Colonic mucosa (tissue), 4 donors: Measurements from ENCODE around the gene RGS3. TPM values are rescaled to one million over a fixed set of nuclear protein-coding genes. Genes with fewer than 3 reads are reported as not detected.

Source experiments
- DNase-seq: peaks from one replicate; pipeline ENCODE4 v3.0.0-alpha.2; 2020
- H3K27ac ChIP-seq: fragments of 200-600 bp; one replicate; pipeline ENCODE4 v1.8.0; 2021
- H3K27me3 ChIP-seq: fragments of 200-600 bp; one replicate; pipeline ENCODE4 v1.8.0; 2021
- H3K36me3 ChIP-seq: fragments of 200-600 bp; one replicate; pipeline ENCODE4 v1.8.0; 2021
- H3K4me1 ChIP-seq: fragments of 200-600 bp; one replicate; pipeline ENCODE4 v1.8.0; 2021; ENCODE audit warnings: mild to moderate bottlenecking
- H3K4me3 ChIP-seq: fragments of 200-600 bp; one replicate; pipeline ENCODE4 v1.8.0; 2021
- H3K9ac ChIP-seq, 2 donors: one replicate each; pipeline ENCODE4 v1.7.0; 2013; ENCODE audit warnings: control low read depth in 2 of 2, low read depth in 2 of 2, low read length in 2 of 2
- H3K9me3 ChIP-seq: fragments of 200-600 bp; one replicate; pipeline ENCODE4 v1.8.0; 2021
- CTCF ChIP-seq: fragments of 200-600 bp; IDR thresholded peaks from one replicate; pipeline ENCODE4 v1.8.0; 2022; ENCODE audit warnings: antibody characterized with exemption, mild to moderate bottlenecking
- intact Hi-C: fragments of 100-400 bp; cut with DNase I; formaldehyde crosslinking; loops from one replicate; pipeline ENCODE4 v1.14.1; 2022
- total RNA-seq, 2 donors: library from RNA; stranded (reverse); fragmentation: NEBNext Ultra II Directional in 1 of 2; extraction: Animal tissue kit (Norgen Biotek cat#: 25700) in 1 of 2; gene quantifications; one replicate each; pipeline ENCODE4 v1.2.1, GENCODE V29; 2021
- donor health status: healthy.
- donor health status: DM: no; HTN: no; CAD: no.
- donor health status: DM: no; HTN: no; CAD: no.

The RGS3 gene
- total RNA-seq, 2 donors from 2014 or later: 67.4 to 71.1 TPM

- no peak for TF ChIP-seq CTCF
- peak overlapping the region in 1 of 2 donors; percentile 64 for H3K9ac ChIP-seq
- DNase-seq: peak; percentile 67
- H3K27me3 ChIP-seq: no peaks in the 10 kb centered on the region
- H3K36me3 ChIP-seq: no peaks in the 10 kb centered on the region
- H3K4me1 ChIP-seq: peaks cover 32% of the 10 kb centered on the region
- H3K27ac ChIP-seq: peak overlapping the region; percentile 79
- intact Hi-C loops: no loop called here
- no peak overlapping the region for H3K4me3 ChIP-seq
- H3K9me3 ChIP-seq: no peaks in the 10 kb centered on the region
Measured at GRCh38 chr9:113578882-113579282, 115.4 kb downstream of the RGS3 start.

GRCh38 chr9:113579283-113580040 lies 115.9 kb downstream of the RGS3 start:
- peak overlapping the region; percentile 79 for H3K27ac ChIP-seq
- intact Hi-C loops: no loop called here
- no peak for DNase-seq
- H3K4me1 ChIP-seq: peaks cover 32% of the 10 kb centered on the region
- H3K4me3 ChIP-seq: no peak overlapping the region
- TF ChIP-seq CTCF: no peak
- H3K36me3 ChIP-seq: no peaks in the 10 kb centered on the region
- no peaks in the 10 kb centered on the region for H3K27me3 ChIP-seq
- no peaks in the 10 kb centered on the region for H3K9me3 ChIP-seq
- peak overlapping the region in 1 of 2 donors; percentile 64 for H3K9ac ChIP-seq

- H3K9me3 ChIP-seq: no peaks in the 10 kb centered on the region
- no peaks in the 10 kb centered on the region for H3K36me3 ChIP-seq
- H3K27ac ChIP-seq: peak overlapping the region; percentile 79
- no peak overlapping the region for H3K4me3 ChIP-seq
- H3K27me3 ChIP-seq: no peaks in the 10 kb centered on the region
- DNase-seq: peak; percentile 87
- intact Hi-C loops: no loop called here
- H3K4me1 ChIP-seq: peaks cover 32% of the 10 kb centered on the region
- no peak for TF ChIP-seq CTCF
- peak overlapping the region in 1 of 2 donors; percentile 64 for H3K9ac ChIP-seq
Measured at GRCh38 chr9:113580041-113580953, 116.8 kb downstream of the RGS3 start.

GRCh38 chr9:113580954-113581311 lies 117.4 kb downstream of the RGS3 start:
- Histone ChIP-seq H3K27me3 (no peaks in the 10 kb centered on the region), H3K9ac (peak overlapping the region in 1 of 2 donors; percentile 77), H3K4me1 (peaks cover 32% of the 10 kb centered on the region), H3K4me3 (no peak overlapping the region), H3K27ac (peak overlapping the region; percentile 79), H3K36me3 (no peaks in the 10 kb centered on the region), H3K9me3 (no peaks in the 10 kb centered on the region)
- TF ChIP-seq CTCF: no peak
- no peak for DNase-seq
- intact Hi-C loops: no loop called here

GRCh38 chr9:113581865-113582697 lies 118.6 kb downstream of the RGS3 start:
- H3K4me3 ChIP-seq: peak overlapping the region; percentile 5
- peaks cover 32% of the 10 kb centered on the region for H3K4me1 ChIP-seq
- peak overlapping the region; percentile 14 to 77 for H3K9ac ChIP-seq
- TF ChIP-seq CTCF: no peak
- DNase-seq: peak; percentile 82
- no peaks in the 10 kb centered on the region for H3K9me3 ChIP-seq
- intact Hi-C loops: no loop called here
- H3K27ac ChIP-seq: peak overlapping the region; percentile 79
- no peaks in the 10 kb centered on the region for H3K36me3 ChIP-seq
- H3K27me3 ChIP-seq: no peaks in the 10 kb centered on the region
